A549 (cell line): ENCODE data around the gene DVL2. TPM values are rescaled to one million over a fixed set of nuclear protein-coding genes. Genes with fewer than 3 reads are reported as not detected.

ENCODE experiments used
- ATAC-seq, 2 experiments: fragments of 200-7000 bp in 1 of 2; fragments of >200 bp in 1 of 2; cut with Nextera tagmentation in 1 of 2; cut with Tn5 transposase in 1 of 2; 3 replicates each; pipeline versions ENCODE4 v1.8.0 to v1.9.1; 2018 to 2020; ENCODE audit warnings: mild to moderate bottlenecking in 1 of 2, moderate library complexity in 1 of 2
- CTCF ChIA-PET: fragments of 300-600 bp; sonication (Branson Sonifier 250); formaldehyde crosslinking; extraction: SDS; loops from one replicate; lab custom pipeline; 2021; ENCODE audit warnings: antibody characterized with exemption, inconsistent platforms; lab: Yijun Ruan, JAX
- POLR2A ChIA-PET: fragments of 350-600 bp; formaldehyde crosslinking; extraction: SDS; loops from one replicate; lab custom pipeline; 2021; ENCODE audit warnings: antibody characterized with exemption, inconsistent platforms; lab: Yijun Ruan, JAX
- DNase-seq, 2 experiments: peaks; one replicate each; pipeline versions ENCODE4 v3.0.0 to v3.0.0-alpha.2; 2011 to 2016; ENCODE audit warnings: low read depth in 1 of 2, low spot score in 1 of 2
- FAIRE-seq: peaks from 2 replicates; lab custom pipeline; 2011; peaks lifted over from hg19 to GRCh38; lab: Jason Lieb, UNC
- H3K27ac ChIP-seq, 2 experiments: fragments of >200 bp; sonication (Bioruptor Twin); formaldehyde crosslinking; 3 replicates each; pipeline ENCODE4 v1.5.1; 2016 to 2017
- H3K4me1 ChIP-seq: fragments of >200 bp; sonication (Bioruptor Twin); formaldehyde crosslinking; 3 replicates; pipeline ENCODE4 v1.6.1; 2016
- H3K4me2 ChIP-seq: fragments of >200 bp; sonication (Bioruptor Twin); formaldehyde crosslinking; 3 replicates; pipeline ENCODE4 v1.6.1; 2016
- H3K4me3 ChIP-seq: fragments of >200 bp; sonication (Bioruptor Twin); formaldehyde crosslinking; 3 replicates; pipeline ENCODE4 v1.5.1; 2016
- H3K9me3 ChIP-seq: fragments of >200 bp; sonication (Bioruptor Twin); formaldehyde crosslinking; 3 replicates; pipeline ENCODE4 v1.6.1; 2016
- HDAC2 ChIP-seq: fragments of 200-600 bp; sonication (generic); IDR thresholded peaks from 2 replicates; pipeline ENCODE4 v1.6.1; 2016
- HOXB5 ChIP-seq: fragments of 250-450 bp; sonication (Bioruptor Pico); IDR thresholded peaks from 2 replicates; pipeline ENCODE4 v1.5.0; 2020; ENCODE audit warnings: mild to moderate bottlenecking, moderate library complexity
- KDM5A ChIP-seq: fragments of 200-600 bp; sonication (generic); IDR thresholded peaks from 2 replicates; pipeline ENCODE4 v1.6.1; 2016; ENCODE audit warnings: antibody characterized with exemption, mild to moderate bottlenecking
- NFE2L2 ChIP-seq: fragments of 150-350 bp; conservative IDR thresholded peaks from 2 replicates; pipeline ENCODE4 v1.6.1; 2014; ENCODE audit warnings: low read length
- PHF8 ChIP-seq: fragments of 200-600 bp; sonication (generic); IDR thresholded peaks from 2 replicates; pipeline ENCODE4 v1.6.1; 2016; ENCODE audit warnings: low read depth, mild to moderate bottlenecking, antibody characterized with exemption, moderate library complexity, borderline replicate concordance
- POLR2AphosphoS2 ChIP-seq: conservative IDR thresholded peaks from 2 replicates; pipeline ENCODE4 v1.6.1; 2012; ENCODE audit warnings: low read length, improper control_type of control experiment, inconsistent platforms
- RFX5 ChIP-seq: fragments of 450-650 bp; IDR thresholded peaks from 2 replicates; pipeline ENCODE4 v1.7.1; 2014; ENCODE audit warnings: antibody characterized with exemption, mild to moderate bottlenecking, moderate library complexity
- ZC3H11A ChIP-seq: fragments of 450-650 bp; IDR thresholded peaks from 2 replicates; pipeline ENCODE4 v1.6.1; 2014; ENCODE audit warnings: antibody characterized with exemption, mild to moderate bottlenecking
- ZFP36 ChIP-seq: fragments of 450-650 bp; IDR thresholded peaks from 2 replicates; pipeline ENCODE4 v1.6.1; 2014; ENCODE audit warnings: borderline replicate concordance; ENCODE audit not compliant: partially characterized antibody
- ZNF302 ChIP-seq: fragments of 250-450 bp; sonication (Bioruptor Pico); IDR thresholded peaks from 2 replicates; pipeline ENCODE4 v1.9.0; 2021; ENCODE audit warnings: inconsistent platforms, mild to moderate bottlenecking, moderate library complexity
- WGBS: methylation state at CpG from one replicate; pipeline ENCODE4 v1.1.6; 2017; ENCODE audit errors: missing lambda C conversion rate; 5-methylcytosine and 5-hydroxymethylcytosine counted together
- polyA plus RNA-seq, 4 experiments: library from polyadenylated mRNA; depleted of rRNA in 3 of 4; stranded (reverse); fragments of >200 nt; fragmentation: RNase III in 1 of 4; extraction: RNeasy Plus Mini Kit Qiagen cat#74134 plus additional on column Dnase treatment in 1 of 4; gene quantifications; 2 replicates in 3 of 4; 3 replicates in 1 of 4; pipeline ENCODE4 v1.2.3, GENCODE V29; 2011 to 2017
- TF ChIP-seq, protein P1 (sequence below): fragments of >200 bp; sonication (Bioruptor Twin); formaldehyde crosslinking; IDR thresholded peaks from 2 replicates; pipeline ENCODE4 v1.6.1; 2016
- TF ChIP-seq, protein P2 (sequence below): fragments of 200-600 bp; sonication (generic); IDR thresholded peaks from 2 replicates; pipeline ENCODE4 v1.6.1; 2016; ENCODE audit warnings: antibody characterized with exemption, mild to moderate bottlenecking, moderate library complexity
- TF ChIP-seq, protein P3 (sequence below): fragments of >200 bp; sonication (Bioruptor Twin); formaldehyde crosslinking; IDR thresholded peaks from 3 replicates; pipeline ENCODE4 v1.6.1; 2016
- TF ChIP-seq, protein P4 (sequence below): fragments of >200 bp; sonication (Bioruptor Twin); formaldehyde crosslinking; IDR thresholded peaks from 3 replicates; pipeline ENCODE4 v1.5.1; 2016
- TF ChIP-seq, protein P5 (sequence below): fragments of 250-450 bp; sonication (Bioruptor Pico); IDR thresholded peaks from 2 replicates; pipeline ENCODE4 v1.5.0; 2020; ENCODE audit warnings: low read depth, mild to moderate bottlenecking, moderate library complexity

The DVL2 gene
- polyA plus RNA-seq, 2 of the 4 experiments (the other 2 are of a cell fraction) = 5.7 to 40.4 TPM

DNA sequence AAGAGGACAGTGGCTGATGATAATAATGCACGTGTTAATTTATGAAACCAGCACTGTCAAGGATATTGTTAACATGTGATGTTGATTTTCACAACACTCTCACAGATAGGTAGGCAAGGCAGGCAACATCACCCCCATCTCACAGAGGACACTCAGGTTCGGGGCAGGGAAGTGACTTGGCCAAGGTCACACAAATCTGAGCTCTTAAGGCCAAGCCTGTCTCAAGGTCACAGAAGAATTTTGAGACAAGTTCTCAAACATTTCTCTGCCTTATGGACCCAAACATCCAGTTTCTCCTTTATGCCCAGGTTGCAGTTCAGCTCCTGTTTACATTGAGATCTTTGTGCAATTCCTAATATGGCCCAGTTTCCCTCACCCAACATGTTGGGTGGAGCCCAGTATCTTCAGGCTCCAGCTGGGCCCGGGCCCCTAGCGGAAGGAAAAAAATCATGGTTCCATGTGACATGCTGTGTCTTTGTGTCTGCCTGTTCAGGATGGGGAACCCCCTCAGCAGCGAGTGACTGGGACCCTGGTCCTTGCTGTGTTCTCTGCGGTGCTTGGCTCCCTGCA is 48.5 kb upstream of the DVL2 start:
- Histone ChIP-seq H3K9me3 (no peaks in the 10 kb centered on the region), H3K4me1 (peaks cover 11% of the 10 kb centered on the region), H3K27ac (no peak overlapping the region), H3K4me2 (no peak overlapping the region), H3K4me3 (no peak overlapping the region)
- 72% methylated on average over 6 of the region's 6 CpGs for WGBS
- POLR2A ChIA-PET = interaction anchor here (1.1 kb wide), 1 partner anchor 22 kb away, joined by 11 read pairs; no protein-coding TSS in a partner anchor
- CTCF ChIA-PET = interaction anchor here (1.1 to 13.5 kb wide), 12 partner anchors 8 to 278 kb away, joined by 3 to 446 read pairs (median 6); partner anchors contain the start of gene GABARAP
- TF ChIP-seq, protein P1, sequence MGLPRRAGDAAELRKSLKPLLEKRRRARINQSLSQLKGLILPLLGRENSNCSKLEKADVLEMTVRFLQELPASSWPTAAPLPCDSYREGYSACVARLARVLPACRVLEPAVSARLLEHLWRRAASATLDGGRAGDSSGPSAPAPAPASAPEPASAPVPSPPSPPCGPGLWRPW = no peak
- TF ChIP-seq, protein P2, sequence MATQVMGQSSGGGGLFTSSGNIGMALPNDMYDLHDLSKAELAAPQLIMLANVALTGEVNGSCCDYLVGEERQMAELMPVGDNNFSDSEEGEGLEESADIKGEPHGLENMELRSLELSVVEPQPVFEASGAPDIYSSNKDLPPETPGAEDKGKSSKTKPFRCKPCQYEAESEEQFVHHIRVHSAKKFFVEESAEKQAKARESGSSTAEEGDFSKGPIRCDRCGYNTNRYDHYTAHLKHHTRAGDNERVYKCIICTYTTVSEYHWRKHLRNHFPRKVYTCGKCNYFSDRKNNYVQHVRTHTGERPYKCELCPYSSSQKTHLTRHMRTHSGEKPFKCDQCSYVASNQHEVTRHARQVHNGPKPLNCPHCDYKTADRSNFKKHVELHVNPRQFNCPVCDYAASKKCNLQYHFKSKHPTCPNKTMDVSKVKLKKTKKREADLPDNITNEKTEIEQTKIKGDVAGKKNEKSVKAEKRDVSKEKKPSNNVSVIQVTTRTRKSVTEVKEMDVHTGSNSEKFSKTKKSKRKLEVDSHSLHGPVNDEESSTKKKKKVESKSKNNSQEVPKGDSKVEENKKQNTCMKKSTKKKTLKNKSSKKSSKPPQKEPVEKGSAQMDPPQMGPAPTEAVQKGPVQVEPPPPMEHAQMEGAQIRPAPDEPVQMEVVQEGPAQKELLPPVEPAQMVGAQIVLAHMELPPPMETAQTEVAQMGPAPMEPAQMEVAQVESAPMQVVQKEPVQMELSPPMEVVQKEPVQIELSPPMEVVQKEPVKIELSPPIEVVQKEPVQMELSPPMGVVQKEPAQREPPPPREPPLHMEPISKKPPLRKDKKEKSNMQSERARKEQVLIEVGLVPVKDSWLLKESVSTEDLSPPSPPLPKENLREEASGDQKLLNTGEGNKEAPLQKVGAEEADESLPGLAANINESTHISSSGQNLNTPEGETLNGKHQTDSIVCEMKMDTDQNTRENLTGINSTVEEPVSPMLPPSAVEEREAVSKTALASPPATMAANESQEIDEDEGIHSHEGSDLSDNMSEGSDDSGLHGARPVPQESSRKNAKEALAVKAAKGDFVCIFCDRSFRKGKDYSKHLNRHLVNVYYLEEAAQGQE = peak; percentile 34; the same call in 1 of the 2 replicates
- TF ChIP-seq NFE2L2 (no peak), KDM5A (no peak), ZC3H11A (no peak), HOXB5 (no peak)
- no peak for FAIRE-seq
- ATAC-seq = no peak
- no peak for DNase-seq

DNA sequence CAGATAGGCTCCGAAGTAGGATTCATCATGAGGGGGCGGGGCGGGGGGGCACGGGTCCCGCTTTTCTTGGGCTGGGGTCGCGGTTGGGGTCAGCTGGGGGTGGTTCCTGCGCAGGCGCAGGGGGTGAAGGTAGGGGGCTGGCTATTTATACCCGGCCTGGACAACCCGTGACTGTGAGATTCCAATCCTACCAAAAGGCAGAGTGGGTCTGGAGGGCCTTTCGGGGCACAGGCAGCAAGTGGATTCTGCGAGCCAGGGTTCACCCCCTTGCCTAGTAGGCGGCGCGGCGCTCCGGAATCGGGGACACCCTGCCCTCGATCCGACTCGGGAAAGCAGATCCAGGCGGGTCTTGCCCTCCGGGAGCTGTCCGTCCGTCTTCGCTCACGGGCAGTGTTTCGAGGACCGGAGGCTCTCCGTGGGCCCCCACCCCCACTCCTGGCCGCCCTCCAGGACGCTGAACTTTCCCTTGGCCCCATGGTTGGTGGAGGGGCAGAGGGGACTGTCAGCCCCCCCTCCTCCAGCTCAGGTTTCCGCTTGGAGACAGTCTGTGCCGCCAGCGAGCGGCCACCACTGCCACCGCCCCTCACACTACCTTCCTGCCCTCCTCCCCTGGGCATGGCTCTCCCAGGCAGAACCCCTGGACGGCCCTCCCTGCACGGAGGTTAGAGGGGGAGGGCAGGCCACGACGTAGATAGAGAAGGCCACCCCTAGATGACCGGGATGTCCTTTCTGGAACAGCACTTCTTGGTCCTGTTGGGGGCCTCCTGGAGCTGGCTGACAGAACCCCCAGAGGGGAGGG is 47.8 kb upstream of the DVL2 start:
- 64% methylated on average over 34 of the region's 43 CpGs for WGBS
- H3K4me1 ChIP-seq = peaks cover 11% of the 10 kb centered on the region
- H3K4me3 ChIP-seq = peak overlapping the region; percentile 46
- no peaks in the 10 kb centered on the region for H3K9me3 ChIP-seq
- H3K4me2 ChIP-seq = peak overlapping the region; percentile 95
- CTCF ChIA-PET = interaction anchor here (0.7 to 13.5 kb wide), 16 partner anchors 9 to 276 kb away, joined by 3 to 446 read pairs (median 11); partner anchors contain the start of gene GABARAP
- no peak for FAIRE-seq
- ATAC-seq = no peak
- no peak for TF ChIP-seq RFX5
- TF ChIP-seq ZNF302 = no peak
- TF ChIP-seq POLR2AphosphoS2 = no peak
- TF ChIP-seq, protein P3, sequence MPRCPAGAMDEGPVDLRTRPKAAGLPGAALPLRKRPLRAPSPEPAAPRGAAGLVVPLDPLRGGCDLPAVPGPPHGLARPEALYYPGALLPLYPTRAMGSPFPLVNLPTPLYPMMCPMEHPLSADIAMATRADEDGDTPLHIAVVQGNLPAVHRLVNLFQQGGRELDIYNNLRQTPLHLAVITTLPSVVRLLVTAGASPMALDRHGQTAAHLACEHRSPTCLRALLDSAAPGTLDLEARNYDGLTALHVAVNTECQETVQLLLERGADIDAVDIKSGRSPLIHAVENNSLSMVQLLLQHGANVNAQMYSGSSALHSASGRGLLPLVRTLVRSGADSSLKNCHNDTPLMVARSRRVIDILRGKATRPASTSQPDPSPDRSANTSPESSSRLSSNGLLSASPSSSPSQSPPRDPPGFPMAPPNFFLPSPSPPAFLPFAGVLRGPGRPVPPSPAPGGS = no peak
- TF ChIP-seq, protein P4, sequence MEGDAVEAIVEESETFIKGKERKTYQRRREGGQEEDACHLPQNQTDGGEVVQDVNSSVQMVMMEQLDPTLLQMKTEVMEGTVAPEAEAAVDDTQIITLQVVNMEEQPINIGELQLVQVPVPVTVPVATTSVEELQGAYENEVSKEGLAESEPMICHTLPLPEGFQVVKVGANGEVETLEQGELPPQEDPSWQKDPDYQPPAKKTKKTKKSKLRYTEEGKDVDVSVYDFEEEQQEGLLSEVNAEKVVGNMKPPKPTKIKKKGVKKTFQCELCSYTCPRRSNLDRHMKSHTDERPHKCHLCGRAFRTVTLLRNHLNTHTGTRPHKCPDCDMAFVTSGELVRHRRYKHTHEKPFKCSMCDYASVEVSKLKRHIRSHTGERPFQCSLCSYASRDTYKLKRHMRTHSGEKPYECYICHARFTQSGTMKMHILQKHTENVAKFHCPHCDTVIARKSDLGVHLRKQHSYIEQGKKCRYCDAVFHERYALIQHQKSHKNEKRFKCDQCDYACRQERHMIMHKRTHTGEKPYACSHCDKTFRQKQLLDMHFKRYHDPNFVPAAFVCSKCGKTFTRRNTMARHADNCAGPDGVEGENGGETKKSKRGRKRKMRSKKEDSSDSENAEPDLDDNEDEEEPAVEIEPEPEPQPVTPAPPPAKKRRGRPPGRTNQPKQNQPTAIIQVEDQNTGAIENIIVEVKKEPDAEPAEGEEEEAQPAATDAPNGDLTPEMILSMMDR = no peak
- TF ChIP-seq, protein P5, sequence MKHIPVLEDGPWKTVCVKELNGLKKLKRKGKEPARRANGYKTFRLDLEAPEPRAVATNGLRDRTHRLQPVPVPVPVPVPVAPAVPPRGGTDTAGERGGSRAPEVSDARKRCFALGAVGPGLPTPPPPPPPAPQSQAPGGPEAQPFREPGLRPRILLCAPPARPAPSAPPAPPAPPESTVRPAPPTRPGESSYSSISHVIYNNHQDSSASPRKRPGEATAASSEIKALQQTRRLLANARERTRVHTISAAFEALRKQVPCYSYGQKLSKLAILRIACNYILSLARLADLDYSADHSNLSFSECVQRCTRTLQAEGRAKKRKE (CRISPR knock-in tag) = no peak
- TF ChIP-seq HDAC2 = no peak
- TF ChIP-seq ZFP36 = no peak
- no peak for TF ChIP-seq PHF8
- H3K27ac ChIP-seq = peak overlapping the region; percentile 40 to 74; a peak in 5 of 6 replicates
- DNase-seq = no peak
- POLR2A ChIA-PET = interaction anchor here (0.6 to 1.1 kb wide), 2 partner anchors 23 to 105 kb away, joined by 5 to 11 read pairs; no protein-coding TSS in a partner anchor
